ENCODE data around the gene NHSL1. TPM values are rescaled to one million over a fixed set of nuclear protein-coding genes. Genes with fewer than 3 reads are reported as not detected.

NHSL1 gene, protein sequence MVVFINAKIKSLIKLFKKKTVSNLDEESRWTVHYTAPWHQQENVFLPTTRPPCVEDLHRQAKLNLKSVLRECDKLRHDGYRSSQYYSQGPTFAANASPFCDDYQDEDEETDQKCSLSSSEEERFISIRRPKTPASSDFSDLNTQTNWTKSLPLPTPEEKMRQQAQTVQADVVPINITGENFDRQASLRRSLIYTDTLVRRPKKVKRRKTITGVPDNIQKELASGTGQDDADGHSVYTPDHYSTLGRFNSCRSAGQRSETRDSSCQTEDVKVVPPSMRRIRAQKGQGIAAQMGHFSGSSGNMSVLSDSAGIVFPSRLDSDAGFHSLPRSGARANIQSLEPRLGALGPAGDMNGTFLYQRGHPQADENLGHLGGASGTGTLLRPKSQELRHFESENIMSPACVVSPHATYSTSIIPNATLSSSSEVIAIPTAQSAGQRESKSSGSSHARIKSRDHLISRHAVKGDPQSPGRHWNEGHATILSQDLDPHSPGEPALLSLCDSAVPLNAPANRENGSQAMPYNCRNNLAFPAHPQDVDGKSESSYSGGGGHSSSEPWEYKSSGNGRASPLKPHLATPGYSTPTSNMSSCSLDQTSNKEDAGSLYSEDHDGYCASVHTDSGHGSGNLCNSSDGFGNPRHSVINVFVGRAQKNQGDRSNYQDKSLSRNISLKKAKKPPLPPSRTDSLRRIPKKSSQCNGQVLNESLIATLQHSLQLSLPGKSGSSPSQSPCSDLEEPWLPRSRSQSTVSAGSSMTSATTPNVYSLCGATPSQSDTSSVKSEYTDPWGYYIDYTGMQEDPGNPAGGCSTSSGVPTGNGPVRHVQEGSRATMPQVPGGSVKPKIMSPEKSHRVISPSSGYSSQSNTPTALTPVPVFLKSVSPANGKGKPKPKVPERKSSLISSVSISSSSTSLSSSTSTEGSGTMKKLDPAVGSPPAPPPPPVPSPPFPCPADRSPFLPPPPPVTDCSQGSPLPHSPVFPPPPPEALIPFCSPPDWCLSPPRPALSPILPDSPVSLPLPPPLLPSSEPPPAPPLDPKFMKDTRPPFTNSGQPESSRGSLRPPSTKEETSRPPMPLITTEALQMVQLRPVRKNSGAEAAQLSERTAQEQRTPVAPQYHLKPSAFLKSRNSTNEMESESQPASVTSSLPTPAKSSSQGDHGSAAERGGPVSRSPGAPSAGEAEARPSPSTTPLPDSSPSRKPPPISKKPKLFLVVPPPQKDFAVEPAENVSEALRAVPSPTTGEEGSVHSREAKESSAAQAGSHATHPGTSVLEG (N-terminal part only)
- 15.2 and 26.2 TPM in 2 replicates for total RNA-seq

GRCh38 chr6:138499303-138500018, at the start of gene NHSL1:
NHSL1 (minus strand) TSS chr6:138499494; CDS start chr6:138499290, 204 bp downstream.

DNA sequence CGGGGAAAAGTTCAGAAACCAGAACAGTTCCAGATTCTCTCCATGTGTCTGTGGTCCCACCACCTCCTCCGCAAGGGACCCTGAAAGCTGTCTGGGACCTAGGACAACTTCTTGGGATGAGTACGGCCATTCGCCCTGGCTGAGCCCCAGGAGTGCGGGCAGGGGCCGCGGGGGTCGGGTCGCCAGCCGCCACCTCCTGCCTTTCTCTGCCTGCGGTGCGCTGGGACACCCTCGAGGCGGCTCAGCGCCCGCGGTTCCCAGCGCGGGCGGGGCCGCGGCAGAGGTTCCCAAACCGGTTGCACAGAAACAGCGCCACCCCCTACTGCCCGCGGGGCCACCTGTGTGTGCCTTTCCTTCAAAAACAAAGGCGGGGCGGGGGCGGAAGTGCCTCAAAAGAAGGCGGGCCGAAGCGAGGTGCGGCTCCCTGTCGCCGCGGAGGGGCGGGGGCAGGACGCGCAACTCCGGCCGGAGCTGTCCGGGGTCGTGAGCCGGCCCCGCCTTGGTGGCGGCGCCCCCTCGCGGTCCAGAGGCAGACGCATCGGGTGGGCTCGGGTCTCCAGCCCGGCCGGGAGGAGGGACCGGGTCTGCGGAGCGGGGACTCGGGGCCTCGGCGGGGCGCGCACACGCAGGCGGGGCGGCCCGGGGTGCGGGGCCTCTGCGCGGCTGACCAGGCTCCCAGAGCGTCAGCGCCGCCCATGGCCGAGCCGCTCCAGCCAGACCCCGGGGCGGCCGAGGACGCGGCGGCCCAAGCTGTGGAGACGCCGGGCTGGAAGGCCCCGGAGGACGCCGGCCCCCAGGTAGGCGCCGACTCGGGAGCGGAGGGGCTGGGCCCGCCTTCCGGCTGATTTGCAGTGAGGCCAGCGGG, 95.3 kb downstream of the NHSL1 start, which contains the start of gene HEBP2:
Gene HEBP2 (plus strand): TSS at position 423 of the 865 bp plus-strand sequence. CDS start 273 bp downstream, at position 696.

GRCh38 chr6:138377844-138378243, 121.5 kb downstream of the NHSL1 start, which contains the start of gene SMIM28:
SMIM28 (plus strand) TSS chr6:138377905; CDS start chr6:138378073, 168 bp downstream.

Other genes starting within 250 kb of the NHSL1 start
- not detected in 2 replicates for gene SMIM28, start 121.6 kb downstream of the NHSL1 start, total RNA-seq
- gene HEBP2, start 95.3 kb downstream of the NHSL1 start, total RNA-seq: 103 and 127 TPM in 2 replicates